AG08396 (cell line): Measurements from ENCODE around the gene FYN.

Experiments used
- DNase-seq: peaks from one replicate; pipeline ENCODE4 v3.0.0; 2012; ENCODE audit warnings: low spot score, mixed read lengths

The FYN gene

GRCh38 chr6:111625461-111626391, 247.5 kb downstream of the FYN start:
- DNase-seq: peak; percentile 40

DNA sequence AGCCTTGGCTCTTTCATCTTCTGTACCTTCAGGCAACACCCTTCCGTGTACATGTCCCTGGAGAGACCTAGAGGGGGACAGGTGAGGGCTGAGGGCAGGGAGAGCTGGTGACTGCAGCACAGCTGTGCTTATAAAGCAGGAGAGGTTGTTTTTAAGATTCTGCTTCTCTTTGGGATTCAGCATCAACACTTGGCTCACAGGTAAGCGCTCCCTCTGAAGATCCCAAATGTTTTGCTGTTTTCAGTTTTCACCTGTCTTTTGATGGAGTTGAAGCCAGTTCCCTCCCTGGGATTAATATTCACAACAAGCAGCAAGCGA, 248.2 kb downstream of the FYN start:
- DNase-seq: no peak

DNA sequence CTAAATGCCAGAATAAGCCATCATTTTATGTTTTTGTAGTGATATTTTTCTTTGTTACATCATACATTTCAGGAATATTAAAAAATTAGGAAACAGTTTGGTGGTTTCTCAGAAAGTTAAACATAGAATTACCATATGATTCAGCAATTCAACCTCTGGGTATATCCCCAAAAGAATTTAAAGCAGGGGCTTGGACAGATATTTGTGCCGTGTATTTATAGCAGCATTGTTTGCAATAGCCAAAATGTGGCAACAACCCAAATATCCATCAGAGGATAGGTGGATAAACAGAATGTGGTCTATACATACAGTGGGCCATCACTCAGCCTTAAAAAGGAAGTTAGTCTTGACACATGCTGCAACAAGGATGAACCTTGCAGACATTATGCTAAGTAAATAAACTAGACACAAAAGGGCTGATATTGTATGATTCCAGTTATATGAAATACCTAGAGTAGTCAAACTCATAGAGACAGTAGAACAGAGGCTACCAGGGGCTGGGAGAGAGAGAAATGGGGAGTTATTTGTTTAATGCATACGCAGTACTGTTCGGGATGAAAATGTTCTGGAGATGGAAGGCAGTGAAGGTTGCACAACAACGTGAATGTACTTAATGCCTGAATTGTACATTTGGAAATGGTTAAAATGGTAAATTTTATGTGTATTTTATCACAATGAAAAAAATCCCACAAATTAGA, 248.7 kb downstream of the FYN start:
- no peak for DNase-seq

DNA sequence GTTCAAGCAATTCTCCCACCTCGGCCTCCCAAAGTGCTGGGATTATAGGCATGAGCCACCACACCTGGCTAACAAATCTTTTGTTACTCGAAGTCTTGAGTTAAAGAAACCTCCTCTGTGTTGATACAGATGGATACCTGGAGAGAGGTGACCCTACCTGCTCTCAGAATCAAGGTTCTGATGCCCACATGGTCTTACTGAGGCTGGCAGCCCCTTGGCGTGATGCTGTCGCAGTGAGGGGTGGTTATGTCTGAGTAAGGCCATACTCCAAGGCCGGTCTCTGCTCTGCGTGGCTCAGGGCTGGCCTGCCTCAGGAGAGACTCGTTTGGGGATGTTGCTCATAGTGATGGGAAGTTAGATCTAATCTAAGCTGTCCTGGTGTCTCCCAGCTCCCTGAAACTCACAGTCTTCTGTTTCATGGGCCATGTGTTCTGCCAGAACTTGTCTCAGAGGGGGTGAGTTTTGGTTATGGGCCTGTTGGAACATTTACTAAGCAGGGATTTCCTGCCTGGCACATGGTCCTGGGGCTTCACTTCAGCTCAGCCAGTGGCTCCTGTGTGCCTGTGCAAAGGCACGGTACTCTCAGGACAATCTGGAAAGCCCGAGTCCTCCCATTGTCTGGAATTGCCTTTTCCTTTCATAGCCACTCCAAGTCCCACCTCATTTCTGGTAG, 250.1 kb downstream of the FYN start:
- DNase-seq: no peak

GRCh38 chr6:111620169-111620568, 253.1 kb downstream of the FYN start:
- no peak for DNase-seq

GRCh38 chr6:111618407-111618806, 254.8 kb downstream of the FYN start:
- no peak for DNase-seq

DNA sequence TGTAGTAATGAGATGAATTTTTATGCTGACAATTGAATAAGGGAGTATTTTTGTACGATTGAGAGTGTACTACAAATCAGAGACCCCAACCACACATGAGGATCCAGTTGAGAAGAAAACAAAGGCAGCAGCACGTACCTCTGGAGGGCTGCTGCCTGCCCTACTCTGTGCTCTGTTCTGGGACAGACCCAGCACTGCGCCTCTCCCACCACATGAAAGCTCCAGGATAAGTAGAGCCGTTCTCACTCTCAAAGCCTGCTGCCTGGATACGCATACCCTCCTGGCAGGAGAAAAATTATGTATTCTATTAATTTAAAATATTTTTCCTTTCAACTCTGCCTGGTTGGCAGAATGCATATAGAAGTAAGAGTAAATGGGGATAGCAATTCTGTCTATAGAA, 256.1 kb downstream of the FYN start:
- no peak for DNase-seq

- DNase-seq: no peak
These were observed 257.2 kb downstream of the FYN start for GRCh38 chr6:111615916-111616612.

DNA sequence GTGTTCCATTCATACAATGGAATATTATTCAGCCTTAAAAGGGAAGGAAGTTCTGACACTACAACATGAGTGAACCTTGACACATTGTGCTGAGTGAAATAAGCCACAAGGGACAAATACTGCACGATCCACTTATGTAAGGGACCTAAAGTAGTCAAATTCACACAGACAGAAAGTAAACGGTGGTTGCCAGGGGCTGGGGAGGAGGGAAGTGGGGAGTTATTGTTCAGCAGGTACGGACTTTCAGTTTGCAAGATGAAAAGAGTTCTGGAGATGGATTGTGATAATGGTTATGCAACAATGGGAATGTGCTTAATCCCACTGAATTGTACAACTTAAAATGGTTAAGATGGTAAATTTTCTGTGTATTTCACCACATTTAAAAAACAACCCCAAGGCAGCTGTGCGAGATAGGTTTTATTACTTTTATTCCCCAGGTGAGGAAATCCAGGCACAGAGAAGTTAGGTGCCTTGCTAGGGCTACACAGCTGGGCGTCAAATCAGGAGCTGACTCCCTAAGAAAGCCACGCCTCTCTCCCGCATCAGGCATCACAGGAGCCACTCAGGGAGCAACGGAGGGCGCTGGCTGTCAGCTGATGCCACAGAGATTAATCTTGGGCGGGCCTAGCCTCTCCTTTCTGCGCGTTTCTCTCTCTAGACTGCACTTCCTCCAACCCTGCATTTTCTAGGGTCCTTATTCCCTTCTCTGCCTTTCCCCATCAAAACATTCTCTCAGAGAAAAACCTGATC, 258.2 kb downstream of the FYN start:
- no peak for DNase-seq

- no peak for DNase-seq
These were observed 260.9 kb downstream of the FYN start for GRCh38 chr6:111612379-111612778.

DNA sequence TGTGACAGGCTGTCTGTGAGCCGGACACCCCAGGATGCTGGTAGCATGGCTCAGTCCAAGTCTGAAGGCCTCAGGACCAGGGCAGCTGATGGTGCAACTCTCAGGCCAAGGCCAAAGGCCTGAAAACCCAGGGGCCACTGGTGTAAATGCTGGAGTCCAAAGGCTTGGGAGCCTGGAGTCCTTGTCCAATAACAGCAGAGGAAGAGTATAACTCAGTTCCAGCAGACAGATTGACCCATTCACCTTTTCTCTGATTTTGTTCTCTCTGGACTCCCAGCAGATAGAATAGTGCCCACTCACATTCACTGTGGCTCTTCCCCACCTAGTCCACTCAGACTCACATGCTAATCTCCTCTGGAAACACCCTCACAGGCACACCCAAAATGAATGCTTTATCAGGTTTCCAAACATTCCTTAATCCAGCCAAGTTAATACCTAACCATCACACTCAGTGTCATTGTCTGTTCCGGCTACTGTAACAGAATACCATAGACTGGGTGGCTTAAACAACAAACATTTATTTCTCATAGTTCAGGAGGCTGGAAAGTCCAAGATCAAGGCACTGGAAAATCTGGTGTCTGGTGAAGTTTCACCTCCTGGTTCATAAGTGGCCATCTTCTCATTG, 262.6 kb downstream of the FYN start:
- no peak for DNase-seq
